ENCODE data around the gene MYO9B.

Gene MYO9B

DNA sequence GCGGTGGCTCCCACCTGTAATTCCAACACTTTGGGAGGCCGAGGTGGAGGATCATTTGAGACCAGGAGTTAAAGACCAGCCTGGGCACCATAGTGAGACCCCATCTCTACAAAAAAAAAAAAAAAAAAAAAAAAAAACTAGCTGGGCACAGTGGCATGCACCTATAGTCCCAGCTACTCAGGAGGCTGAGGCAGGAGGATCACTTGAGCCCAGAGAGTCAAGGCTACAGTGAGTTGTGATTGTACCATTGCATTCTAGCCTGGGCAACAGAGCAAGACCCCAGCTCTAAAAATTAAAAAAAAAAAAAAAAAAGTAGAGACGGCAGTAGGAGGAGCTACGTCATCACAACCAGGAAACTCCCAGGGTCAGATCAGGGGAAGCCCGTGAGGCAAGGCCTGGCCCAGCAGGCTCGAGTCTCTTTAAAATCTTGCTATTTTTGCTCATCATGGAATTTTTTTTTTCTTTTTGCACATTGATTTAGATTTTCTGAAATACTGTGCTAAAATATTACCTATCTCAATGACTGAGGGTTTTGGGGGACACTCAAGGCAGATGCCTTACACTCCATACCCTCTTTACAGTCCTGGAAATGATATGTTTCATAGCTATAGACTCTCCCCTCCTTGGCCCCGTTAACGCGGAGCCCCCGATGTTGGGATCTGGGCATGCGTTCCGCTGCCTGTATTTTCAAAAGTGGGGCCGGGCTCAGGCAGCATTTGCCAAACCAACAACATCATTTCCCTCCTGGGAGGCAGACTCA lies 95.1 kb downstream of the MYO9B start:
- no peak overlapping the region for H3K27ac ChIP-seq
- no peak for TF ChIP-seq CTCF (IDR thresholded peaks at IDR 0.05)
- DNase-seq (ENCODE audit: low spot score), result no peak
- H3K4me3 ChIP-seq, result no peak overlapping the region

DNA sequence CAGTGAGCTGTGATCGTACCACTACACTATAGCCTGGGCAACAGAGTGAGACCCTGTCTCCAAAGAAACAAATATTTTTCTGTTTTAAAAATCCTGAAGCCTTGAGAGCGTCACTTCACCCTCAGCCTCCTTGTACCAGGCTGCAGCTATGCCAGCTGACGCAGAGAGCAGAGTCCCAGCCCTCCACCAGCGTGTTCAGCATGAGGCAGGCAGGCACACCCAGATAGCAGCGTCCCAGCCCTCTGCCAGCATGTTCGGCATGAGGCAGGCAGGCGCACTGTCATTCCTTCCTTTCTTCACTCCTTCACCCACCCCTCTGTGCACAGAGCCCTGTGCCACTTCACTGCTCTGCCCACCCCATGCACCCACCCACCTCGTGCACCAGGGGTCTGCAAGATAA lies 96.3 kb downstream of the MYO9B start:
- TF ChIP-seq CTCF (IDR thresholded peaks at IDR 0.05), result no peak
- H3K27ac ChIP-seq, result no peak overlapping the region
- DNase-seq (ENCODE audit: low spot score), result no peak
- no peak overlapping the region for H3K4me3 ChIP-seq

- H3K4me3 ChIP-seq, result no peak overlapping the region
- no peak for DNase-seq (ENCODE audit: low spot score)
- no peak overlapping the region for H3K27ac ChIP-seq
- TF ChIP-seq CTCF (IDR thresholded peaks at IDR 0.05), result no peak
These were observed 97.2 kb downstream of the MYO9B start for GRCh38 chr19:17172624-17173345.

DNA sequence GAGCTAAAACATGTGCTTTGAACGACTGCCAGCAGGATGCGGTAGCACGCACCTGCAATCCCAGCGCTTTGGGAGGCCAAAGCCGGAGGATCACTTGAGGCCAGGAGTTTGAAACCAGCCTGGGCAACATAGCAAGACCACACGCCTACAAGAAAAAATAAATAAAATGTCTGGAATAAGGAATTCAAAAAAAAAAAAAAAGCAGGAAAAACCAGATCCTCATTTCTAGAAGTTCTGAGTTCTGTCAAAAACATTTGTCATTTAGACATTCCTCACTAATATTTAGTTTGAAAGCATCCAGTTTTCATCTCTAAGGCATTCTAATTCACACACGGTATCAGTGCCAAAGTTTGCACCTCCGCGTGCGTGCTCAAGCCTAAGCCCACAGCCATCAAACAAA lies 102.7 kb downstream of the MYO9B start:
- no peak for TF ChIP-seq CTCF (IDR thresholded peaks at IDR 0.05)

DNA sequence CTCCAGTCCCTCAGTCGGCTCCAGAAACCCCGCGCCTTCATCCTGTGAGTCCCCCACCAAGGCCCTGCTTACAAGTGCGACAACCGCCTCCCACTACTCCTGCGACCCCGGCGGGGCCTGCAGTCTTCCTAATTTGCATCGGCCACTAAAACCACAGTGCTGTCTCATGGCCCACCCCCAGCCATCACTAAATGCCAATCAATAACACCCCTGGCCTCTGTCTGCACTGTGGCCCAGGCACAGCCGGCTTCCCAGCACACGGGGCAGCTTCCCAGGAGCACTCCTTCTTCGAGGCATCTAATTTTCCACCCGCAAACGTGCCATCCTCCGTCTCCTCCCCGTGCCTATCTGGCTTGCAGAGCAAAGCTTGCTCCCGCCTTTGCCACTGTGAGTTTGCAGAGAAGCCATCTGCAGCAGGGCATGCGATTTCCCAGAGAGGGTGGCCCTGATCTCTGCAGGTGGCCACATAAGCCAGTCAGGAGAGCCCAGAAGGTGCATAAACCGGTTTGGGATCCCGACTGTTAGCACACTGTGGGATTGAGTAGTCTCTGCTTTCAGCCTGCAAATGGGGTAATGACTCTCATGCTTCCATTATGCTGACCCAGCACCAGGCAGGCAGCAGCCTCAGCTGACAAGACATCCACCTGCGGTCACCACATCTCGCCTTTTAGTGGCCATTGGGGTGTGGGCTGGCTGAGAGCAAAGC lies 105.6 kb downstream of the MYO9B start:
- no peak for TF ChIP-seq CTCF (IDR thresholded peaks at IDR 0.05)
- Histone ChIP-seq H3K27ac (no peak overlapping the region), H3K4me3 (no peak overlapping the region)
- no peak for DNase-seq (ENCODE audit: low spot score)

More for the DNA sequence above, 102.7 kb downstream of the MYO9B start:
- Histone ChIP-seq H3K4me3 (no peak overlapping the region), H3K27ac (no peak overlapping the region)
- no peak for DNase-seq (ENCODE audit: low spot score)

DNA sequence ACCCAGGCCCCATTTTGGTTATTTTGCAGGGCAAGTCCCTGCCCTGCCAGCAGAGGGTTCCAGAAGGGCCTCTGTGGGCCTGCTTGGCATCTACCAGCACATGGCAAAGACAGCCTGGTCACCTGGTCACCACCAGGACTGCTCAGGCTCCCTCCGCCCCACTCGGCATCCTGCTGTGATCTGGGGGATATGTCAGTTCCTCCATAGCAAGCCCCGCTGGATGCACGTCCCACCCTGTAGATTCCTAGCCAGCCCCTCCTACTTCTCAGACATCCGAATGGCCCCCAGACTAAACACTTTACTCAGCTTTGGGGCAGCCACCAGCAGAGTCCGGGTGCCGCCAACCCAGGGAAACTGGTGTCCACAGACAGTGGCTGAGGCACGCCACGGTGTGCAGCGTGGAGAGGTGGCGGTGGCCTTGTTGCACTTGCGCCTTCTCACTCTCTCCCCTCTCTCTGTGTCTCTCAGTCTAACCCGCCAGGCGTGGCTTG lies 107.7 kb downstream of the MYO9B start:
- TF ChIP-seq CTCF (IDR thresholded peaks at IDR 0.05), result no peak
- Histone ChIP-seq H3K4me3 (no peak overlapping the region), H3K27ac (no peak overlapping the region)
- DNase-seq (ENCODE audit: low spot score), result no peak

Data from coronary artery (tissue), 2 donors.